Activated CD4-positive, alpha-beta memory T cell treated with anti-CD3 and anti-CD28 coated beads, Interleukin-2, amount 10 ng/mL, durations not matched to agents 7 days and 5 days (primary cell): ENCODE results near the gene ISL1. TPM values are rescaled to one million over a fixed set of nuclear protein-coding genes. Genes with fewer than 3 reads are reported as not detected.

Source experiments
- CTCF ChIA-PET: fragments of 350-600 bp; sonication (Branson Sonifier 250); formaldehyde crosslinking; loops from one replicate; lab custom pipeline; 2021; ENCODE audit warnings: antibody characterized with exemption, inconsistent platforms; lab: Charles Lee
- POLR2A ChIA-PET: fragments of 350-600 bp; sonication (Branson Sonifier 250); formaldehyde crosslinking; loops from one replicate; lab custom pipeline; 2021; ENCODE audit warnings: antibody characterized with exemption; lab: Charles Lee
- DNase-seq: peaks from one replicate; pipeline ENCODE4 v3.0.0-alpha.2; 2020
- H3K27ac Mint-ChIP-seq: one replicate; pipeline ENCODE4 v1.8.0; 2021; ENCODE audit warnings: mild to moderate bottlenecking, mixed read lengths
- H3K27me3 Mint-ChIP-seq: one replicate; pipeline ENCODE4 v1.8.0; 2021; ENCODE audit warnings: mixed read lengths
- H3K36me3 Mint-ChIP-seq: one replicate; pipeline ENCODE4 v1.8.0; 2021; ENCODE audit warnings: low read depth, mixed read lengths
- H3K4me1 Mint-ChIP-seq: one replicate; pipeline ENCODE4 v1.8.0; 2021; ENCODE audit warnings: mixed read lengths
- H3K4me3 Mint-ChIP-seq: one replicate; pipeline ENCODE4 v1.8.0; 2021; ENCODE audit warnings: mild to moderate bottlenecking, mixed read lengths
- H3K9me3 Mint-ChIP-seq: one replicate; pipeline ENCODE4 v1.8.0; 2021; ENCODE audit warnings: mixed read lengths
- total RNA-seq, 2 experiments: library from RNA; stranded (reverse); gene quantifications; one replicate each; pipeline ENCODE4 v1.2.3, GENCODE V29; 2021

Gene ISL1
- total RNA-seq, 2 experiments from 2014 or later, result not detected

DNA sequence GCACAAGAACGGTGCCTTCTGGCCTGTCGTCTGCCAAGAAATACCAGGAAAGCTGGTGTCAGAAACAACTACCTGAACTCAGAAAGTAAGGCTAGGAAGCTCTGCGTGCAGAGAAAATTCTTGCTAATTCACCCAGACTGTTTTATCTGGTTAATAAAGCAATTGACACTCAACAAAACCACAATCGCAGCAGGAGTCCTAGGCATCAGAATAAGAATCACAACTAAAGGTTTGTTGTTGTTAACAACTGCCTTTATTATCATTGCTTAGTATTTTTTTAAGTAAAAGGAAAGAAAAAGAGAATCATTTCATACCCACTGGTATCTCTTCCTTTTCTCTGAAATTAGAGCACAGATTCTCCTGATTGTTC lies 3.9 kb upstream of the ISL1 start:
- Mint-ChIP-seq H3K4me1 (peaks cover 6% of the 10 kb centered on the region), H3K27me3 (peaks cover 80% of the 10 kb centered on the region), H3K4me3 (no peak overlapping the region), H3K36me3 (peaks cover 10% of the 10 kb centered on the region), H3K27ac (no peak overlapping the region), H3K9me3 (no peaks in the 10 kb centered on the region)
- ChIA-PET POLR2A (no interaction called here), CTCF (no interaction called here)
- no peak for DNase-seq

DNA sequence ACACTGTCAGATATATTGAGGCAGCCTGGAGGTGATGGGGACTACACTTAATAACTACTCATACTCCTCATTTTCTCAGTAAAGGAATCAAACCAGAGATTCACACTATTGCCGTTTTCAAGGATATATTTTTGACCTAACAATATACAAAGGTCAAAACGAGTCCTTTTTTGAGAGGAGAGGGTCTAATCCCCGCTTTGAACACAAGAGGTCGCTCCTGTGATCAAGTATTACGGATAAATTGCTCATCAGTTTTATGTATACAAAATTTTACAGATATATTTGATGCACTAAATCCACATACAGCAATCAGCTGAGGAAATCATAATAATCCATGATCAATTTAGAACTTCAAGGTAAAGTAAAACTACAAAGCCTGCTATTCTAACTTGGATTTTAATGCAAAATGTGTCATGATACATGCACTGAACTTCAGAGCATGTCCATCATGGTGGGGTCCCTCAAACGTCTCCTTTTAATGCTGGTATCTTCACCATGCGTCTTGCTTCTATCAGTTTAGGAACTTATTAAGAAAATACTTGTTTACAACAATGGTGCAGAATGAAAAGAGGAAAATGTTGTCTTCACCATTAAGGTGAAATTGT lies 2.5 kb upstream of the ISL1 start:
- Mint-ChIP-seq H3K36me3 (peaks cover 10% of the 10 kb centered on the region), H3K9me3 (no peaks in the 10 kb centered on the region)

DNA sequence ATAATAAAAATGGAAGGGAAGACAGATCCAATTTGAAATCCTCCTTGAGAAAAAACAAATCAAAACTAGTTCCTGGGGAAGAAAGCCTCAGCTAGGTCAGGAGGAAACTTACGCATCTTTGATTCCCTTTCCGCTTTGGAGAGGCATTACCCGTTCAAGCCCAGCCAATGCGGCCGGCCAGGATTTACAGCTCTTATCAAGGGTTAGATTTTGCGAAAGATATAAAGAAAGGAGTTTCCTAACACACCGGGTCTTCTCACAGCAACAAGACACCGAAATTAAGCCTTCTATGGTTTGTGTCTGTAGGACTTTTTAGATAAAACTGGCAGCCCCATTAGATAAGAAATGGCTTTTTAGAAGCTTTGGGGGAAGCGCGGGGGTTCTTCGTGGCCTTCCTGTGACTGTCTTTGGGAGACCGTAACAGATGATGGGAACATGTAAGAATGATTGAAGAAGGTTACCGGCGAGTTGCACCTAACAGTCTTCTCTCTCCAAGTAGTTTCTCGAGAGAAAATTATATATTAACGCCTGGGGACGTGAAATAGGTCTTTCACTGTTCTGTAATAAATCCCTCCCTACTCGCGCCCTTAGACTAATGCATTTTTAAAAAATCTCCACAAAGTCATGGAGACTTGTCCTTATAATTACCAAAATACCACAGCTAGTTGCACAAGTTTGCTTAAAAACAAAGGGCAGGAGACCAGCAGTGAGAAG lies 1.3 kb upstream of the ISL1 start:
- H3K4me1 Mint-ChIP-seq, result peaks cover 6% of the 10 kb centered on the region
- DNase-seq, result no peak
- peaks cover 10% of the 10 kb centered on the region for H3K36me3 Mint-ChIP-seq
- H3K4me3 Mint-ChIP-seq, result no peak overlapping the region
- no peak overlapping the region for H3K27ac Mint-ChIP-seq
- CTCF ChIA-PET, result interaction anchor here (0.6 kb wide), 1 partner anchor 8 kb away, joined by 6 read pairs; no protein-coding TSS in a partner anchor
- H3K27me3 Mint-ChIP-seq, result peaks cover 97% of the 10 kb centered on the region
- H3K9me3 Mint-ChIP-seq, result no peaks in the 10 kb centered on the region
- POLR2A ChIA-PET, result no interaction called here

More for the DNA sequence above, 2.5 kb upstream of the ISL1 start:
- no peak overlapping the region for H3K27ac Mint-ChIP-seq
- peaks cover 6% of the 10 kb centered on the region for H3K4me1 Mint-ChIP-seq
- peaks cover 92% of the 10 kb centered on the region for H3K27me3 Mint-ChIP-seq
- DNase-seq, result no peak
- H3K4me3 Mint-ChIP-seq, result no peak overlapping the region
- ChIA-PET CTCF (interaction anchor here (0.6 to 1.4 kb wide), 2 partner anchors 10 to 413 kb away, joined by 3 to 6 read pairs; no protein-coding TSS in a partner anchor), POLR2A (no interaction called here)

DNA sequence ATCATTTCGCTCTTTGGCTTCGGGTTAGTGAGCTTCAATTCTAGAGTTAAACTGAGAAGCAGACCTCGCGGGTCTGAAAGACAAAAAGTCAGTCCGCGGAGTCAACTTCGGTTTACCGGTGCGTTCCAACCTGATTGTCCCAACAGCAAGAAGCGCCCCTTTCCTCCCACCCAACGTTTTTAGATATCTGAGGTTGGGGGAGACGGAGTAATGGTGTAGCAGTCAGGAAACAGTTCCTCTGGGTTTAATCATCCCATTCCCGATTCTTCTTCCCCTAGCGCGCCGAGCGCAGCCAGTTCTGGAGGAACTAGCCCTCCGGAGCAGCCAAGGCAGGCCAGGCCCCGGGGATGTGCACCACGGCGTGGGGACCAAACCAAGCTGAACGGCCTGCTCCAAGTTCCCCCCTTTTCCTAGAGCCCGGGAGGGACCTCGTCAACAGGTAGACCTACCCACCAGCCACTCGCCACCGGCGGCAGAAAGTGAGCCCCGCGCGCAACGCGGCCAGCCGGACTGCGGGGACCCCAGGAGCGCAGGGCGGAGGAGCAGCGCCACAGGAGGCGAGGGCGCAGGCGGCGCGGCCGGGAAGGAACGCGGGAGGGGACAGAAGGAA lies 622 bp upstream of the ISL1 start:
- peaks cover 96% of the 10 kb centered on the region for H3K27me3 Mint-ChIP-seq
- POLR2A ChIA-PET, result no interaction called here
- H3K4me3 Mint-ChIP-seq, result no peak overlapping the region
- CTCF ChIA-PET, result interaction anchor here (0.9 kb wide), 1 partner anchor 419 kb away, joined by 3 read pairs; no protein-coding TSS in a partner anchor
- H3K27ac Mint-ChIP-seq, result no peak overlapping the region
- no peaks in the 10 kb centered on the region for H3K9me3 Mint-ChIP-seq
- DNase-seq, result no peak
- peaks cover 8% of the 10 kb centered on the region for H3K4me1 Mint-ChIP-seq
- H3K36me3 Mint-ChIP-seq, result peaks cover 10% of the 10 kb centered on the region

DNA sequence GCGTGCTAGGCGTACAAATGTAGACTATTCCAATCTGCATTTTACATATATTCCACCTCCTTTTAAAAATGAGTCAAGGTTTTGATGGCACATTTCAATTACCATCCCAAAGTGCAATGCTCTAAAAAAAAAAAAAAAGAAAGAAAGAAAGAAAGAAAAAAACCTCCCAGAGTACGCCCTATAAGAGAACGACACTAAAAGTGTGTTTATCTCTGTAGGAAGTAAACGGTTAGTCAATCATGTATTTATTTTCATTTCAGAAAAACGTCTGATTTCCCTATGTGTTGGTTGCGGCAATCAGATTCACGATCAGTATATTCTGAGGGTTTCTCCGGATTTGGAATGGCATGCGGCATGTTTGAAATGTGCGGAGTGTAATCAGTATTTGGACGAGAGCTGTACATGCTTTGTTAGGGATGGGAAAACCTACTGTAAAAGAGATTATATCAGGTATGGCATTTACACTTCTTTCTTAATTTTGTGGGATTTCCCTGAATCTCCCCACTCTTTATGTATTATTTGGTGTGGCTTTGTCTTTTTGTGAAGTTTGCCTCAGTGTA lies 1.1 kb downstream of the ISL1 start:
- CTCF ChIA-PET, result no interaction called here
- no peak overlapping the region for H3K27ac Mint-ChIP-seq
- POLR2A ChIA-PET, result no interaction called here
- no peaks in the 10 kb centered on the region for H3K9me3 Mint-ChIP-seq
- H3K4me1 Mint-ChIP-seq, result peaks cover 5% of the 10 kb centered on the region
- peaks cover 5% of the 10 kb centered on the region for H3K36me3 Mint-ChIP-seq
- peaks cover 92% of the 10 kb centered on the region for H3K27me3 Mint-ChIP-seq
- no peak for DNase-seq
- no peak overlapping the region for H3K4me3 Mint-ChIP-seq

DNA sequence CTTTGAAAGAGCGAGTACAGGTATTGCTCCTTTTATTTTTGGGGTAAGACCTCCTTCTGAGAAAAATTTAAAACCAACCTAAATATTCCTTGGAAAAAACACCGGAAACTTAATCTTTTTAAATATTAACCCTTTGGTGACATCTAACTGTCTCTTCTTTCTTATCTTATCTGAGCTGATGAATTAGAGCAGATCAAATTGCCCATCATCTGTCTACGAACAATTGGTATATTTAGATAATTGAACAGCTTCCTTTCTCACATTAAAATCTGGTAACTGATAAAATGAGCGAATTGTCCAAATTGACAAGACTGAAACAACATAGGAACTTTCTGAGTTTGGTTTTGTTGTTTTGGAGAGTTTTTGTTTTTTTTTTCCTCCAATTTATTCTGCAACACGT lies 2.0 kb downstream of the ISL1 start:
- H3K4me1 Mint-ChIP-seq, result peaks cover 5% of the 10 kb centered on the region
- CTCF ChIA-PET, result no interaction called here
- no peak overlapping the region for H3K4me3 Mint-ChIP-seq

DNA sequence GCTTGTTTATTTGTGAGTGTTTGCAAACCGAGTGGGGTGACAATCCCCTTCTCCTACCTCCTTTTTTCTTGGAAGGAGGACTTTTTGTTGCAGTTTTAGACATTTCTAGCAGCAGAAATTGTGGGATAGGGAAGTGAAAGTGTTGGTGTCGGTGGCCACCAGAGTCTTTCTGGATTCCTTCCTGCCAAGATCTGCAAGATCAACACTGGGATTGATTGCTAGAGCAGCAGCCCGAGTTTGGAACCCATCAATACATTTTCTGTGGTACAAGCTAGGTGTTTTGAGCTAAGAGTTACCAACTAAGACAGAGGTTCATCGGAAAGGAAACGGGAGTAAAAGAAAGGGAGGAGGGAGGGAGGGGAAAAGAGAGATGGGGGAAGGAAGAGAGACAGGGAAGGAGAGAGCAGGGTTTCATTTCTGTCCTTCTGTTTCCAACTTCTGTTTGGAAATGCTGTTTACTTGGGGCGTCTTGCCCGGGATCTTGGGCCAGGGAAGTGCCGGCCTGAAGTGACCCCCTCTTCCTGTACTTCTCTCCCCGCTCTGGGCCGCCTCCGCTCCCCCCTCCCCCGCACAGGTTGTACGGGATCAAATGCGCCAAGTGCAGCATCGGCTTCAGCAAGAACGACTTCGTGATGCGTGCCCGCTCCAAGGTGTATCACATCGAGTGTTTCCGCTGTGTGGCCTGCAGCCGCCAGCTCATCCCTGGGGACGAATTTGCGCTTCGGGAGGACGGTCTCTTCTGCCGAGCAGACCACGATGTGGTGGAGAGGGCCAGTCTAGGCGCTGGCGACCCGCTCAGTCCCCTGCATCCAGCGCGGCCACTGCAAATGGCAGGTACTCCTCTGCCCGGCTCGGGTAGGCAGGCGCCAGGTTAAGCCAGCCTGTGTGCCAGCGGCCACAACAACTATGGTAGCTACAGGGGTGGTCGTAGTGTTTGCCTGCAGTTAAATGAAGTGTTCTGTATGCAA lies 4.0 kb downstream of the ISL1 start:
- Mint-ChIP-seq H3K4me3 (no peak overlapping the region), H3K27me3 (peaks cover 78% of the 10 kb centered on the region), H3K27ac (no peak overlapping the region), H3K4me1 (peaks cover 3% of the 10 kb centered on the region), H3K36me3 (peaks cover 2% of the 10 kb centered on the region), H3K9me3 (no peaks in the 10 kb centered on the region)
- ChIA-PET CTCF (no interaction called here), POLR2A (no interaction called here)
- no peak for DNase-seq

More for the DNA sequence above, 2.0 kb downstream of the ISL1 start:
- H3K27ac Mint-ChIP-seq, result no peak overlapping the region
- no peaks in the 10 kb centered on the region for H3K9me3 Mint-ChIP-seq
- H3K36me3 Mint-ChIP-seq, result peaks cover 2% of the 10 kb centered on the region
- H3K27me3 Mint-ChIP-seq, result peaks cover 88% of the 10 kb centered on the region
- POLR2A ChIA-PET, result no interaction called here
- no peak for DNase-seq

DNA sequence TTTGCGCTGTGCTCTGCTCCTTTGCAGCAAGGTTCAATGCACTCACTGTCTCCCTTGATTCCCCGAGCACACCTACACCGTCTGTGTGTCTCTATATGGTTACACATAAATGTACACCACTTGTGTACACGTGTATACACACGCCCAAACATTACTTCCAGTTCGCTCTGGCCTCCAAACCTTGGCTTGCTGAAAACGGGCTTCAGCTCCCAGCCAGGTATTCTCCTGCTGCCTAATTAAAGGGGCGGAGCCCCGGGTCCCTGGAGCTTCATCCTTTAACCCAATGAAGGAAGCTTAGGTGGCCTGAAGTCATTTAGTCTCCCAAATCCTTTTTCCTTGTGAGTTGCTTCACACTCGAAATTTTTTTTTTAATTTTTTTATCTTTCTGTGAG lies 4.6 kb downstream of the ISL1 start:
- POLR2A ChIA-PET, result no interaction called here
- CTCF ChIA-PET, result no interaction called here
- Mint-ChIP-seq H3K27me3 (peaks cover 73% of the 10 kb centered on the region), H3K36me3 (peaks cover 2% of the 10 kb centered on the region), H3K4me1 (peaks cover 3% of the 10 kb centered on the region), H3K9me3 (no peaks in the 10 kb centered on the region), H3K27ac (no peak overlapping the region), H3K4me3 (no peak overlapping the region)
- no peak for DNase-seq

DNA sequence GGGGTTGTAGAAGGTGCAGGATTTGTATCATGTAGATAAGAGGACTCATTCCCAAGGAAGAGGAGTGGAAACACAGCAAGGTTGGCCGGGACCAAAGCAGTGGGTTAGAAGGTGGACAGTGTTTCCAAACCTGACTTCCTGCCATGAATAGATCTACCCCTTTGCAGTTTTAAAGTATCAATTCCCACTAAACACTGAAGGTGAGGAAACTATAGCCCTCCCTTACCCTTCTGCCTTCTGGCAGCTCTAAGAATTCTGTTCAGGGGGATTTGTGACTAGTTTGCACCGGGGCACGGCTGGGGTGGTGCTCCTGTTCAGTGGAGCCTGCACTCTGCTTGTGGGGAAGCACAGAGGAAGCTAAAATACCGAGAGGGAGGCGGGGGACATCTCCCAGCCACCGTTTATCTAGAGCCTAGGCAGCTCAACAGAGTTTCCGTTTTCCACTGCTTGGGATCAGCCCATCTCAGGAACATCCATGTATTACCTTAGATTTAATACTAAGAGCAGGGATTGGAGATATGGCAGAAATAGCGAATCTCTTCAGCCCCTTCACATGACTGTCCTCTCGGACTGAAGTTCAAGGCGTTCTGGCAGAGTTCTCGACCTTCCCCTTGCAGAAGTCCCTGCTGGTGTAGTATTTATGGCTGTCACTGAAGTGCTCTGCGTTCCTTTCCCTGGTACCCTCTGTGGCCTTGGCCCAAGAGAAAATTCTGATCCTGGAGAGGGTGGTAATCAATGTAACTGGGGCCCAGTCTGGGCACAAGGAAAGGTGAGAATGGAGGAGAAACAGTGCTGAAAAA lies 5.4 kb downstream of the ISL1 start:
- DNase-seq, result no peak
- no peak overlapping the region for H3K27ac Mint-ChIP-seq
- CTCF ChIA-PET, result no interaction called here
- no peak overlapping the region for H3K4me3 Mint-ChIP-seq
- POLR2A ChIA-PET, result no interaction called here
- H3K36me3 Mint-ChIP-seq, result no peaks in the 10 kb centered on the region
- no peaks in the 10 kb centered on the region for H3K9me3 Mint-ChIP-seq
- peaks cover 1% of the 10 kb centered on the region for H3K4me1 Mint-ChIP-seq
- peaks cover 65% of the 10 kb centered on the region for H3K27me3 Mint-ChIP-seq

DNA sequence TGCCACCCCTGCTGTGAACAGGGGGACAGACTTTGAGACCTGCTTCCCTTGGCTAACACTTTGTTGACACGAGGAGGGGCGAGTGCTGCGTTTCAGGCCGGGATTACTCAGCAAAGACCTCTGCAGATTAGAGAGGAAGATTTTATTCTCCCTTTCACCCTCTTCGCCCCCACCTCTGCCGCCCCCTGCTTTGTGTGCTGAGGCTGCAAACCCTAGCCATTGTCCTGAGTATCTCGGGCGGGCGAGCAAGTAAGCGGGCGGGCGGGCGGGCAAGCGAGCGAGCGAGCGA lies 6.0 kb downstream of the ISL1 start:
- Mint-ChIP-seq H3K4me3 (no peak overlapping the region), H3K4me1 (peaks cover 1% of the 10 kb centered on the region), H3K27ac (no peak overlapping the region), H3K36me3 (no peaks in the 10 kb centered on the region), H3K9me3 (no peaks in the 10 kb centered on the region), H3K27me3 (peaks cover 60% of the 10 kb centered on the region)
- CTCF ChIA-PET, result no interaction called here
- POLR2A ChIA-PET, result no interaction called here
- DNase-seq, result no peak

DNA sequence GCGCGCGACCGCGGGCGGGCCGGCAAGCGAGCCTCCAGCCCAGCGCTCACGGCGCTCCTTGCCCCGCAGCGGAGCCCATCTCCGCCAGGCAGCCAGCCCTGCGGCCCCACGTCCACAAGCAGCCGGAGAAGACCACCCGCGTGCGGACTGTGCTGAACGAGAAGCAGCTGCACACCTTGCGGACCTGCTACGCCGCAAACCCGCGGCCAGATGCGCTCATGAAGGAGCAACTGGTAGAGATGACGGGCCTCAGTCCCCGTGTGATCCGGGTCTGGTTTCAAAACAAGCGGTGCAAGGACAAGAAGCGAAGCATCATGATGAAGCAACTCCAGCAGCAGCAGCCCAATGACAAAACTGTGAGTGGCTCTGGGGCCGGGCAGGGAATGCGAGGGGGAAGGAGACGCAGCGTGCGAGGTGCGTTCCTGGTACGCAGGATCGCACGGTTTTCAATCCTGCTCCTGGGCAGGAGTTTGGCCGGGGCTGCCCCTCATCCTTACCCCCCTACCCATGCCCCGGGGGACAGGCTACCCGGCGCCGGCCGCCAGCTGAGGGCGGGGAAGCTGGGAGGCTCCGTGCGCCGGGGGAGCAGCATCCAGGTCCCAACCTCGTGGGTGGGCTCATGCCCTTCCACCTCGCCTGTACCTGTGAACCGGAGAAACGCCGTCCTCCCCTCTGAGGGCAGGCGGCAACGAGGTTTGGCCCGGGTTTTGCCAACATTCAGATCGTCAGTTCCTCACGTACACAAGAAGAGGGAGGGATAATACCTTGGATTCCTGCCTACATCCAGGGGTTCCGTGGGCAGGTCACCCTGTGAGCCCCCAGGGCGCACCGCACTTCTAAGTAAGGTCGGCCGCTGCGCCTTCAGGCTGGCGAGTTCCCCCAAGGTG lies 6.6 kb downstream of the ISL1 start:
- Mint-ChIP-seq H3K9me3 (no peaks in the 10 kb centered on the region), H3K4me3 (no peak overlapping the region), H3K27ac (no peak overlapping the region), H3K36me3 (no peaks in the 10 kb centered on the region), H3K4me1 (peaks cover 1% of the 10 kb centered on the region), H3K27me3 (peaks cover 54% of the 10 kb centered on the region)
- ChIA-PET CTCF (interaction anchor here (0.6 kb wide), 1 partner anchor 9 kb away, joined by 6 read pairs; no protein-coding TSS in a partner anchor), POLR2A (no interaction called here)
- DNase-seq, result no peak
